Gastroesophageal sphincter (tissue), 4 donors: ENCODE data around the gene COL2A1. TPM values are rescaled to one million over a fixed set of nuclear protein-coding genes. Genes with fewer than 3 reads are reported as not detected.

Experiments
- ATAC-seq: fragments of 150-250 bp; one replicate; pipeline ENCODE4 v1.9.1; 2016; ENCODE audit warnings: mild to moderate bottlenecking, moderate library complexity
- H3K27ac ChIP-seq, 4 donors: fragments of 200-600 bp; sonication (generic) in 3 of 4; 1 replicate in 3 of 4; 2 replicates in 1 of 4; pipeline ENCODE4 v1.5.1; 2016 to 2019
- H3K27me3 ChIP-seq: fragments of 200-600 bp; sonication (generic); one replicate; pipeline ENCODE4 v1.5.1; 2019
- H3K36me3 ChIP-seq, 2 donors: fragments of 200-600 bp; sonication (generic); one replicate each; pipeline ENCODE4 v1.5.1; 2019; ENCODE audit warnings: control low read depth in 1 of 2
- H3K4me1 ChIP-seq, 3 donors: fragments of 200-600 bp; sonication (generic); 1 replicate in 2 of 3; 2 replicates in 1 of 3; pipeline ENCODE4 v1.5.1; 2016 to 2019; ENCODE audit warnings: control low read depth in 2 of 3
- H3K4me3 ChIP-seq, 2 donors: fragments of 200-600 bp; sonication (generic); one replicate each; pipeline ENCODE4 v1.5.1; 2019; ENCODE audit warnings: mild to moderate bottlenecking in 1 of 2, moderate library complexity in 1 of 2
- H3K9me3 ChIP-seq, 3 donors: fragments of 200-600 bp; sonication (generic); one replicate each; pipeline ENCODE4 v1.5.1; 2017 to 2019; ENCODE audit warnings: control low read depth in 2 of 3
- EP300 ChIP-seq: sonication (generic); formaldehyde crosslinking; IDR thresholded peaks from one replicate; pipeline ENCODE4 v1.6.1; 2017; ENCODE audit warnings: antibody characterized with exemption, mild to moderate bottlenecking
- POLR2A ChIP-seq, 2 donors: fragments of 450-650 bp; IDR thresholded peaks; one replicate each; pipeline ENCODE4 v1.6.1; 2017; ENCODE audit warnings: antibody characterized with exemption in 2 of 2, mild to moderate bottlenecking in 2 of 2, moderate library complexity in 1 of 2
- POLR2AphosphoS5 ChIP-seq: sonication (generic); formaldehyde crosslinking; IDR thresholded peaks from one replicate; pipeline ENCODE4 v1.6.1; 2017; ENCODE audit warnings: antibody characterized with exemption
- WGBS, 2 donors: methylation state at CpG; one replicate each; pipeline ENCODE4 v1.1.5; 2018; ENCODE audit warnings: low coverage in 1 of 2; 5-methylcytosine and 5-hydroxymethylcytosine counted together
- total RNA-seq, 4 donors: library from RNA; depleted of rRNA; stranded (reverse); fragments of >200 nt; gene quantifications; one replicate each; pipeline ENCODE4 v1.1.0, GENCODE V29; 2016
- TF ChIP-seq, protein P1 (sequence below), 4 experiments: fragments of 200-600 bp in 2 of 4; fragments of 450-650 bp in 2 of 4; sonication (generic) in 1 of 4; IDR thresholded peaks; one replicate each; pipeline ENCODE4 v1.5.1; 2017 to 2019; ENCODE audit warnings: antibody characterized with exemption in 4 of 4, mild to moderate bottlenecking in 2 of 4, moderate library complexity in 2 of 4

COL2A1 gene
- total RNA-seq, 4 donors from 2014 or later: not detected

DNA sequence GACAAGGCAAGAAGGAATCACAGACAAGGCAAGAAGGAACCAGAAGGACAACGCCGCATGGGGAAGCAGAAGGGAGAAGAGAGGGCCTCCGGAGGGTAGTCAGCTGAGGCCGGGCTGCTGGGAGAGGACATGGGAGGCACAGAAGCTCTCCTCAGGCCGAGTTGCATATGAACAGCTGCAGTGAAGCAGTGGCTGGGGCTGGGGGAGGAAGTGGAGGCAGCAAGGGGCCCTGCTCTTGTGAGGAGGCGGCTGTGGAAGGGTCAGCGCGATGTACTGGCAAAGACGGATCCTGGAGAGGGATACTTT, 62.8 kb downstream of the COL2A1 start:
- Histone ChIP-seq H3K4me1 (peaks cover 0 to 6% (median 0%) of the 10 kb centered on the region in 3 donors), H3K36me3 (no peaks in the 10 kb centered on the region), H3K4me3 (no peak overlapping the region), H3K9me3 (no peaks in the 10 kb centered on the region), H3K27me3 (peaks cover 36% of the 10 kb centered on the region), H3K27ac (no peak overlapping the region)
- ATAC-seq: no peak
- 79 to 87% methylated on average over 6 to 9 of the region's 9 CpGs for WGBS, 2 donors
- TF ChIP-seq POLR2AphosphoS5: no peak

DNA sequence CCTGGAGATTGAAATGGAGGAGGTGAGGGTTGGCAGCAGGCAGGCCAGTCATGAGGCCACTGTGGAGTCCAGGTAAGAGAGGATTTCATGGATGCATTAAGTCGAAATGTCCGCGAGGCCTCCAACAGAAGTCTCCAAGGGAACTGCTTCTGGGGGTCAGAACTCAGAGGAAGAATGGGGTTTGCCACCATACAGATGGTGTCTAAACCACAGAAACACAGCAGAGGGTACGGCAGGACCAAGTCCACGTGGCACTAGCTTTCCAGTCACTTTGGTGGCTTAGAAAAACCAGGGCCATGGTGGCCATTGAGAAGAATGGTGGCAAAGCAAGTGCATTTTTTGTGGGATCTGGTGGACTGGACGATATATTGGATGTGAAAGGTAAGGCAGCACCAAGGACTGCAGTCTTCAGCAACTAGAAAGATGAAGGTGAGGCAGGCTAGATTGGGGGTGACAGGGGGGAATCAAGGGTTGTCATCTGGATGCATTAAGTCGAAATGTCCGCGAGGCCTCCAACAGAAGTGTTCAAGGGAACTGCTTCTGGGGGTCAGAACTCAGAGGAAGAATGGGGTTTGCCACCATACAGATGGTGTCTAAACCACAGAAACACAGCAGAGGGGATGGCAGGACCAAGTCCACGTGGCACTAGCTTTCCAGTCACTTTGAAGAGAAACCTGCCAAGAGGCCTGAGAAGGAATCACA, 63.4 kb downstream of the COL2A1 start:
- Histone ChIP-seq H3K4me3 (no peak overlapping the region), H3K36me3 (no peaks in the 10 kb centered on the region), H3K9me3 (no peaks in the 10 kb centered on the region), H3K27ac (no peak overlapping the region), H3K27me3 (peaks cover 36% of the 10 kb centered on the region), H3K4me1 (peaks cover 0 to 6% (median 0%) of the 10 kb centered on the region in 3 donors)
- no peak for ATAC-seq
- TF ChIP-seq EP300 (no peak), POLR2A (IDR thresholded peaks at IDR 0.05) (no peak), POLR2AphosphoS5 (no peak)
- TF ChIP-seq, protein P1, sequence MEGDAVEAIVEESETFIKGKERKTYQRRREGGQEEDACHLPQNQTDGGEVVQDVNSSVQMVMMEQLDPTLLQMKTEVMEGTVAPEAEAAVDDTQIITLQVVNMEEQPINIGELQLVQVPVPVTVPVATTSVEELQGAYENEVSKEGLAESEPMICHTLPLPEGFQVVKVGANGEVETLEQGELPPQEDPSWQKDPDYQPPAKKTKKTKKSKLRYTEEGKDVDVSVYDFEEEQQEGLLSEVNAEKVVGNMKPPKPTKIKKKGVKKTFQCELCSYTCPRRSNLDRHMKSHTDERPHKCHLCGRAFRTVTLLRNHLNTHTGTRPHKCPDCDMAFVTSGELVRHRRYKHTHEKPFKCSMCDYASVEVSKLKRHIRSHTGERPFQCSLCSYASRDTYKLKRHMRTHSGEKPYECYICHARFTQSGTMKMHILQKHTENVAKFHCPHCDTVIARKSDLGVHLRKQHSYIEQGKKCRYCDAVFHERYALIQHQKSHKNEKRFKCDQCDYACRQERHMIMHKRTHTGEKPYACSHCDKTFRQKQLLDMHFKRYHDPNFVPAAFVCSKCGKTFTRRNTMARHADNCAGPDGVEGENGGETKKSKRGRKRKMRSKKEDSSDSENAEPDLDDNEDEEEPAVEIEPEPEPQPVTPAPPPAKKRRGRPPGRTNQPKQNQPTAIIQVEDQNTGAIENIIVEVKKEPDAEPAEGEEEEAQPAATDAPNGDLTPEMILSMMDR (IDR thresholded peaks at IDR 0.05): no peak
- 91 to 94% methylated on average over 8 to 9 of the region's 10 CpGs for WGBS, 2 donors

DNA sequence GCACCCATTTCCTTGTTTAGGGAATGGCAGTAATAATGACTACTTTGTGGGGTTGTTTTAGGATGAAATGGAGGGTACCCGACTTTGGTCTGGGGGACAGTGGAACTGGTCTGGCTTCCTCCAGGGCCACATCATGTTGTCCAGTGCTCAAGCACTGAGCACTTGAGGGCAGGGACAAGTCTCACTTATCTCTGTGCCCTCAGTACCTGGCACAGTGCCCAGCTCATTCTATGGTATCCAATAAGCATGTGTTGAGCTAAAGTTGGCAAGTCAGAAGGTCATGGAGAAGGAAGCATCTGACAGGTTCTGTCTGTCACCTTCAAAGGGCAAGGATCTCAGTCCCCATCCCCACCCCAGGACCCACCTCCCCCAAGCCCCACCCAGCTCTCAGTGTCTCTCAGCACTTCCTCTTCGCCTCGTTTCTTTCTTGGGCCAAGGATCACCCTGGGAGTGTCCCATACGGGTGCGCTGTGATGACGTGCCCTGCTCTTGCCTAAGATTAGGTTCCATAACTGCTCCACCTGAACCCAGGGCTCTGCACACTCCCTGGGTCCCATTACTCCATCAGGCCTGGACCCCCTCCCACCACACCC, 65.2 kb downstream of the COL2A1 start:
- Histone ChIP-seq H3K4me1 (peaks cover 0 to 6% (median 0%) of the 10 kb centered on the region in 3 donors), H3K9me3 (no peaks in the 10 kb centered on the region), H3K36me3 (no peaks in the 10 kb centered on the region), H3K4me3 (no peak overlapping the region), H3K27ac (no peak overlapping the region), H3K27me3 (peaks cover 36% of the 10 kb centered on the region)
- ATAC-seq: no peak
- TF ChIP-seq POLR2AphosphoS5 (no peak), POLR2A (IDR thresholded peaks at IDR 0.05) (no peak), EP300 (no peak)
- TF ChIP-seq, protein P1 (IDR thresholded peaks at IDR 0.05): no peak
- WGBS, 2 donors: no CpG with 5 or more reads among the region's 6 CpGs

DNA sequence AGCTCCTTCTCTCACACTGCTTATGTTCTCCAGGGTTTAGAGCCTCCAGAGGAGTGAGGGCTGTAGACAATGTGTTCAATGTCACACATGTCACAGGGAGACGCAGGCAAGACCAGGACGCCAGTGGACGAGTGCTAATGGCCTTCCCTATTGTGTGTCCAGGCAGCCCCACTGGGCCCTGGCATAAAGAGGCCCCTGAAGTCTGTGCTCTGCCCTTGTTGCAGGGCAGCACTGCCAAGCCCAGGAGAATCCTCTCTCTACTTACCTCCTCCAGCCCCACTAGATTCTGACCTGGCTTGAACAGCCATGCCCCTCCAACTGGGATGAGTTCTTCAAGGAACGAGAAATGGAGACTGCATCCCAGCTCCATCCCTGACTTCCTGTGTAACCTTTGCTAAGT, 65.7 kb downstream of the COL2A1 start:
- H3K27me3 ChIP-seq: peaks cover 32% of the 10 kb centered on the region
- H3K4me1 ChIP-seq: peaks cover 0 to 6% (median 0%) of the 10 kb centered on the region in 3 donors
- H3K4me3 ChIP-seq: no peak overlapping the region
- WGBS, 2 donors: no CpG with 5 or more reads among the region's 4 CpGs
- no peaks in the 10 kb centered on the region for H3K36me3 ChIP-seq
- no peak for ATAC-seq
- H3K27ac ChIP-seq: no peak overlapping the region
- H3K9me3 ChIP-seq: no peaks in the 10 kb centered on the region
- TF ChIP-seq, protein P1 (IDR thresholded peaks at IDR 0.05): no peak
- TF ChIP-seq EP300: no peak
- no peak for TF ChIP-seq POLR2A (IDR thresholded peaks at IDR 0.05)
- TF ChIP-seq POLR2AphosphoS5: no peak

DNA sequence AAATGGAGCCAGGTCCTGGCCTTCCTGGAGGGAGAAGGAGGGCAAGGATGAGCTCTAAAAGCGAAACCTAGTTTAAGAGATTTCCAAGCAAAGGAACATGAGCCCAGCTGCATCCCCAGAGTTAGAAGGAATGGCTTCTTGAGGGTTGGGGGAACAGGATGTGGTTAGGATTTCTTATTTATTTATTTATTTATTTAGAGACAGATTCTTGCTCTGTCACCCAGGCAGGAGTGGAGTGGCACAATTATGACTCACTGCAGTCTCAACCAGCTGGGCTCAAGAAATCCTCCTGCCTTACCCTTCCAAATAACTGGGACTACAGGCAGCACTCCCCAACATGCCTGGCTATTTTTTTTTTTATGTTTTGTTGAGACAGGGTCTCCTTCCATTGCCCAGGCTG, 66.2 kb downstream of the COL2A1 start:
- no peak overlapping the region for H3K4me3 ChIP-seq
- TF ChIP-seq EP300: no peak
- TF ChIP-seq POLR2A (IDR thresholded peaks at IDR 0.05): no peak
- TF ChIP-seq, protein P1 (IDR thresholded peaks at IDR 0.05): no peak
- no peak for TF ChIP-seq POLR2AphosphoS5
- no peak for ATAC-seq
- no peaks in the 10 kb centered on the region for H3K36me3 ChIP-seq
- H3K27ac ChIP-seq: no peak overlapping the region
- 92 to 100% methylated on average over 1 of the region's 1 CpG for WGBS, 2 donors
- H3K4me1 ChIP-seq: peaks cover 0 to 6% (median 0%) of the 10 kb centered on the region in 3 donors
- H3K9me3 ChIP-seq: no peaks in the 10 kb centered on the region
- peaks cover 26% of the 10 kb centered on the region for H3K27me3 ChIP-seq
